Panc1 (cell line): Measurements from ENCODE around the gene EXOC3L4. TPM values are rescaled to one million over a fixed set of nuclear protein-coding genes. Genes with fewer than 3 reads are reported as not detected.

Experiments
- ATAC-seq: fragments of 200-7000 bp; cut with Tn5 transposase; 2 replicates; pipeline ENCODE4 v1.9.1; 2020; ENCODE audit warnings: mild to moderate bottlenecking, moderate library complexity
- BruUV-seq: library from RNA; stranded (reverse); fragments of 400-500 nt; replicated peaks from 2 replicates; lab custom pipeline; 2021; lab: Mats Ljungman, UMichigan
- CTCF ChIA-PET: fragments of 300-600 bp; sonication (Branson Sonifier 250); formaldehyde crosslinking; loops from one replicate; lab custom pipeline; 2022; ENCODE audit warnings: antibody characterized with exemption; lab: Charles Lee
- POLR2A ChIA-PET: fragments of 300-600 bp; sonication (Branson Sonifier 250); formaldehyde crosslinking; loops from one replicate; lab custom pipeline; 2022; ENCODE audit warnings: antibody characterized with exemption; lab: Charles Lee
- DNase-seq: peaks from one replicate; pipeline ENCODE4 v3.0.0-alpha.2; 2010; ENCODE audit warnings: low read depth, low spot score
- H3K27ac ChIP-seq: 2 replicates; pipeline ENCODE4 v1.5.1; 2011; ENCODE audit warnings: mild to moderate bottlenecking, low read length, inconsistent platforms
- H3K27me3 ChIP-seq: fragments of 200-500 bp; sonication (Bioruptor generic); 2 replicates; pipeline ENCODE4 v1.6.0; 2014; ENCODE audit warnings: low read length, inconsistent platforms; ENCODE audit not compliant: control insufficient read depth, insufficient read depth
- H3K36me3 ChIP-seq: fragments of 200-500 bp; sonication (Bioruptor generic); 2 replicates; pipeline ENCODE4 v1.5.1; 2014; ENCODE audit warnings: inconsistent platforms, mild to moderate bottlenecking, low read length, moderate library complexity; ENCODE audit not compliant: control insufficient read depth, insufficient read depth
- H3K4me1 ChIP-seq: 2 replicates; pipeline ENCODE4 v1.5.1; 2011; ENCODE audit warnings: inconsistent platforms, mild to moderate bottlenecking, low read length, moderate library complexity; ENCODE audit not compliant: control insufficient read depth, insufficient read depth
- H3K4me3 ChIP-seq, 2 experiments: 2 replicates each; pipeline ENCODE4 v1.5.1; 2011 to 2012; ENCODE audit warnings: low read depth in 2 of 2, low read length in 2 of 2, mild to moderate bottlenecking in 2 of 2, inconsistent platforms in 1 of 2, moderate library complexity in 1 of 2
- H3K9me3 ChIP-seq: fragments of 200-500 bp; sonication (Bioruptor generic); 2 replicates; pipeline ENCODE4 v1.5.1; 2014; ENCODE audit warnings: low read depth, mild to moderate bottlenecking, inconsistent platforms, low read length, moderate library complexity; ENCODE audit not compliant: control insufficient read depth, insufficient read depth
- POLR2AphosphoS5 ChIP-seq: IDR thresholded peaks from 2 replicates; pipeline ENCODE4 v1.6.1; 2012; ENCODE audit warnings: mild to moderate bottlenecking, low read depth, low read length, moderate library complexity
- REST ChIP-seq, 2 experiments: IDR thresholded peaks; 2 replicates each; pipeline ENCODE4 v1.6.1; 2011 to 2012; ENCODE audit warnings: low read depth in 2 of 2, control low read depth in 1 of 2, low read length in 1 of 2, mild to moderate bottlenecking in 1 of 2, moderate library complexity in 1 of 2; ENCODE audit not compliant: insufficient read depth in 1 of 2
- SIN3A ChIP-seq: IDR thresholded peaks from 2 replicates; pipeline ENCODE4 v1.6.1; 2012; ENCODE audit warnings: low read depth, mild to moderate bottlenecking, low read length, moderate library complexity, borderline replicate concordance; ENCODE audit not compliant: insufficient read depth
- TCF7L2 ChIP-seq: IDR thresholded peaks from 2 replicates; pipeline ENCODE4 v1.6.1; 2011; ENCODE audit warnings: mild to moderate bottlenecking, low read depth, low read length, inconsistent platforms
- in situ Hi-C: cut with HindIII; loops from 2 replicates; pipeline ENCODE4 v1.10.0; 2016; ENCODE audit warnings: low sequenced_read_pairs, low pct_unique_long_range_greater_than_20kb
- intact Hi-C: fragments of 100-400 bp; cut with micrococcal nuclease; formaldehyde crosslinking; loops from one replicate; pipeline ENCODE4 v1.10.0; 2022; ENCODE audit not compliant: unreplicated experiment
- total RNA-seq: library from RNA; stranded (reverse); gene quantifications from one replicate; pipeline ENCODE4 v1.2.1, GENCODE V29; 2021; ENCODE audit not compliant: unreplicated experiment

EXOC3L4 gene
- total RNA-seq, 1 experiment from 2014 or later = 2.6 TPM

- H3K9me3 ChIP-seq = no peaks in the 10 kb centered on the region
- CTCF ChIA-PET = interaction anchor here (0.7 to 1.8 kb wide), 2 partner anchors 31 to 40 kb away, joined by 7 to 9 read pairs; no protein-coding TSS in a partner anchor
- POLR2A ChIA-PET = no interaction called here
- ATAC-seq (no peak), DNase-seq (no peak)
- no peak overlapping the region for H3K4me3 ChIP-seq
- peak overlapping the region; percentile 88 for H3K27ac ChIP-seq
- in situ Hi-C loops = no loop called here
- H3K27me3 ChIP-seq = no peaks in the 10 kb centered on the region
- H3K4me1 ChIP-seq = peaks cover 68% of the 10 kb centered on the region
- 0 out of 2 replicates have a peak, but pooled peaks cover 2% of the 10 kb centered on the region for H3K36me3 ChIP-seq
- intact Hi-C loops = no loop called here
- peak; percentile 24; the same call in 1 of the 2 replicates for TF ChIP-seq POLR2AphosphoS5
- no peak for TF ChIP-seq REST (IDR thresholded peaks at IDR 0.05; ENCODE audit: insufficient read depth in 1 of 2, low read depth in 2 of 2, low read length in 1 of 2)
- no TSS peak for BruUV-seq
These were observed 41.1 kb downstream of the EXOC3L4 start for GRCh38 chr14:103135333-103136260.

DNA sequence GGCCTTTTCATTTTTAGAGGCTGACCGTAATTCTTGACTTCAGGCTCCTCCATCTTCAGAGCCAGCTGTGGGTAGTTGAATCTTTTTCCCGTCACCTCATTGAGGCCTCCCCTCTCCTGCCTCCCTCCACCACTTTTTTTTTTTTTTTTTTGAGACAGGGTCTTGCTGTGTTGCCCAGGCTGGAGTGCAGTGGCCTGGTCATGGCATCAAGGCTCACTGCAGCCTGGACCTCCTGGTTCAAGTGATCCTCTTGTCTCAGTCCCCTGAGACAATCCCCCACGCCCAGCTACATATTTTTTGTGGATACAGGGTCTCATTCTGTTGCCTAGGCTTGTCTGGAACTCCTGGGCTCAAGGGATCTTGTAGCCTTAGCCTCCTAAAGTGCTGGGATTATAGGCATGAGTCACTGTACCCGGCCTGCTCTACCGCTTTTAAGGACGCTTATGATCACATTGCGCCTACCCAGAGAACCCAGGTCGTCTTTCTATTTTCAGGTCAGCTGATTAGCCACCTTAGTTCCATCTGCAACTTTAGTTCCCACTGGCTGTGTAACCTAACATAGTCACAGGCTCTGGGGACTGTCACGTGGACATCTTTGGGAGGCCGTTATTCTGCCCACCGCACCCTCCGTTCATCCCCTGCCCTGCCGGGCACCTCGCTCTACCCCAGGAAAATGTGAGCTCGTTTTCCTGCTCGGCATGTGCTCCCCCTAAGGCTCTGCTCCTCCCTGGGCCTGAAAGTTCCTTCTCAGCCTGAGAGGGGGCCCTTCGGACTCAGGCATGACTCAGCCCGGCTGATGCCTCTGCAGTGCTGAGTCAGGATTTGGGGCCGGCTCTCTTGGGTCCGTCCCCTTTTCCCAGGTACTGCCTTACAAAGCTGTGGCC, 42.1 kb downstream of the EXOC3L4 start:
- TSS peak; percentile 85 for BruUV-seq
- ATAC-seq (peak; percentile 37), DNase-seq (peak; percentile 41)
- Histone ChIP-seq H3K27me3 (no peaks in the 10 kb centered on the region), H3K9me3 (no peaks in the 10 kb centered on the region), H3K4me3 (no peak overlapping the region), H3K27ac (peak overlapping the region; percentile 88), H3K36me3 (0 out of 2 replicates have a peak, but pooled peaks cover 2% of the 10 kb centered on the region), H3K4me1 (peaks cover 62% of the 10 kb centered on the region)
- ChIA-PET POLR2A (interaction anchor here (0.7 kb wide), 1 partner anchor 86 kb away, joined by 3 read pairs; no protein-coding TSS in a partner anchor), CTCF (interaction anchor here (0.7 to 1.8 kb wide), 2 partner anchors 32 to 39 kb away, joined by 7 to 9 read pairs; no protein-coding TSS in a partner anchor)
- intact Hi-C loops = no loop called here
- TF ChIP-seq POLR2AphosphoS5 (no peak; the same call in 1 of the 2 replicates), TCF7L2 (no peak), SIN3A (no peak)
- in situ Hi-C loops = no loop called here
